SKM-1 (cell line): ENCODE results near the gene TMEM208.

Source experiments
- DNase-seq: peaks from one replicate; lab custom pipeline; 2025; ENCODE audit not compliant: unreplicated experiment; lab: John Stamatoyannopoulos, UW

The TMEM208 gene

DNA sequence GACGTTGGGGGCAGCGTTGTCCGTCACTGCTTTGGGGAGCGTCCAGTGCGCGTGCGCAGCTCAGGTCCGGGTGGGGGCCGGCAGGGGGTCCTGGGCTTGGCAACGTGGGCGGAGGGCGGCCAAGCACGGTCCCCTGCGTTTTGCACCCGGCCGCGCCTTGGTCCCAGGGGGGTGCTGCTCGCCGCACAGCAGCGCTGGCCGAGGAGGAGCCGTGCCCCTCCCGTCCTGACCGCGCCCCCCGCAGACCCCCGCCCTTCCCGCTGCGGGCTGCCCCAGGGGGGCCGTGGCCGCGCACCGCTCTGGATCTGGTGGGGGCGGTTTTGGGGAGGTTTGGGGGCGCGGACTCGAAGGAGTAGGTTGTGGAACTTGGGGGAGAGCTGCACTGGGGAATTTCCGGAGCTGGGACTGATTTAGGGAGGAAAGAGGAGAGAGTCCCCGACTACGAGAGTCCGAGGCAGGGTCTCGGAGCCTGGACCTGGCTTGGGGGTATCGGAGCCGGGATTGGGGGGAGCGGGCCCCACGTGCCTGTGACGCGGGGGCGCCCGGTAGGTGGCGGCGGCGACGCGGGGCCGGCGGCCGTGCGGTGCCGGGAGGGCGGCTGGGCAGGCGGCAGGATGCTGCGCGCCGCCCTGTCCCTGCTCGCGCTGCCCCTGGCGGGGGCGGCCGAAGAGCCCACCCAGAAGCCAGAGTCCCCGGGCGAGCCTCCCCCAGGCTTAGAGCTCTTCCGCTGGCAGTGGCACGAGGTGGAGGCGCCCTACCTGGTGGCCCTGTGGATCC is 21.7 kb downstream of the TMEM208 start, which contains the start of gene SLC9A5:
Gene SLC9A5, plus strand, starts transcription at position 579 of the 777 bp plus-strand sequence. Its CDS starts 36 bp downstream, at position 615.
- no peak for DNase-seq

DNA sequence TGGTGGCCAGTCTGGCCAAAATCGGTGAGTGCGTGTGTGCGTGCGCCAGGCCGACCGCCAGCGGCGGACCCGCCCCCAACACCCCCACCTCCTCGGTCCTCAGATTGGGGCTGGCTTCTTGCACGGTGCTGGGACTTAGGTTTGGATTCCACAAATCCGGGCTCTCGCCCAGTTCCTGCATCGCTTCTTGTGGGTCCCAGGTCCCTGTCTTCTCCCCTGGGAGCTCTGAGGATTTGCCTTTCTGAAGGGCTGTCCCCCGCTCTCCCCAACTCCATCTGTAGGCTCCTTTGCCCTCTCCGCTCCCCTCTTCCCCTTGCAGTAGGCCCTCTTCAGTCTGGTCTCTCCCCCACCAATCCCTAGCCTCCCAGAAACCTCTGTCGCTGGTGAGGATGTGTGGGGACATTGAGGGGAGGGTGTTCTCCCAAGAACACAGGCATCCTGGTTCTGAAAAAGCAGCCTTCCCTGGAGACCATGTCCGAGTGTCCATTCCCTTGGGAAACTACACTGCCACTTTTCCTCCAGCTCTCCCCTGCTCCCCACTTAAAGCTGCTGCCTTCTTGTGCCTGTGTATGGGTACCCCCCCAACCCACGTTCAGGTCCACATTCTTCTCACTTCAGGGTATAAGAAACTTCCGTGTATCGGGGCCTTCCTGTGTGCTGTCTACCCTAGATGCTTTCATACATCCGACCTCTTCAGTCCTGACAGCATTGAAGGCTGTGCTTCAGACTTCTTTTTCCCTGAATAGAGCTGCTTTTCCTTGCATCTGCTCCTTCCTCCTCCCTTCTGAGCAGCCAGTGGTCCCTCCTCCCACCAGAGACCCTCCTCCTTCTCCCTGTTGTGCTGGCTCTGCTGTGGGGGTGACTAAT is 22.5 kb downstream of the TMEM208 start:
- DNase-seq = no peak

DNA sequence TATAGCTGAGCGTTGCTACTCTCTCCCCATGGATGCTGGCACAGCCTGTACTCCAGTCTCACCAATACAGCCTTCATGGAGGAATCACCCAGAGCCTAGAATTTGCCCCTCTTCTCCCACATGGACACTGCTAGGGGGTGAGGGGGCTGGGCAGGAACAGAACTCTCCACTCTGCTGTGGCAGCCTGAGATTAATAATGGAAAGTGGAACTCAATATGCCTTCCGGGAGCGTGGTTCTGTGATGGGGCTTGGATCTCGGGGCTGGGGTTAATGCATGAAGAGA is 23.1 kb downstream of the TMEM208 start:
- no peak for DNase-seq

DNA sequence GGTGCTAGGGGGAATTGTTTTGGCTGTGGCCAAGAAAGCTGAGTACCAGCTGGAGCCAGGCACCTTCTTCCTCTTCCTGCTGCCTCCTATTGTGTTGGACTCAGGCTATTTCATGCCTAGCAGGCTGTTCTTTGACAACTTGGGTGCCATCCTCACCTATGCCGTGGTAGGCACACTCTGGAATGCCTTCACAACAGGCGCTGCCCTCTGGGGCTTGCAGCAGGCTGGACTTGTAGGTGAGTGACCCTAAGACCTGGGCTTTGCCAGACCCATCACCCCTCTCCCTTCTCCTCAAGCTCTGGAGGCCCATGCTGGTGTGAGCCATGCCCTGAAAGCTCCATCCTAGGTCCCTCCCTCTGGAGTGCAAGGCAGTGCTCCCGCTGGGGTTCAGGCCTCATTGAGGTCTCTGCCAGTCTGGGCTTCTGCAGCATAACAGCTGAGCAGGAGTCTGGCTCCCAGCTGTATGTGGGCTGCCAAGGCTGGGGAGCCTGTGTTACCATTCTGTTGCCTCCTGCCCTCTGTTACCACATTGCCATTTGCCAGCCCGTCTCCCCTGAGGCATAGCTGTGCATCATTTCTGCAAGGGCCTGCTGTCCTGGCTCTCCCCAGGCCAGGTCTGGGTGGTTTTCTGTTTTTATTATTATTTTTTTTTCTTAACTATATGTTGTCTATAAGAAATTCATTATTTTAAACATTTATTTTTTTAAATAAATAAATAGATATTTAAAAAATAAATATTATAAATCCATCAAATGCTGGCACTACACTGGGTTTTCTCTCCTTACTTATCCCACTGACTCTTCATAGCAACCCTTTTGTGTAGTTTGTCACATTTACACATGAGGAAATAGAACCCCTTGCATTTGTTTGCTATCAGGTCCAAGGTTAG is 25.9 kb downstream of the TMEM208 start:
- DNase-seq = no peak

DNA sequence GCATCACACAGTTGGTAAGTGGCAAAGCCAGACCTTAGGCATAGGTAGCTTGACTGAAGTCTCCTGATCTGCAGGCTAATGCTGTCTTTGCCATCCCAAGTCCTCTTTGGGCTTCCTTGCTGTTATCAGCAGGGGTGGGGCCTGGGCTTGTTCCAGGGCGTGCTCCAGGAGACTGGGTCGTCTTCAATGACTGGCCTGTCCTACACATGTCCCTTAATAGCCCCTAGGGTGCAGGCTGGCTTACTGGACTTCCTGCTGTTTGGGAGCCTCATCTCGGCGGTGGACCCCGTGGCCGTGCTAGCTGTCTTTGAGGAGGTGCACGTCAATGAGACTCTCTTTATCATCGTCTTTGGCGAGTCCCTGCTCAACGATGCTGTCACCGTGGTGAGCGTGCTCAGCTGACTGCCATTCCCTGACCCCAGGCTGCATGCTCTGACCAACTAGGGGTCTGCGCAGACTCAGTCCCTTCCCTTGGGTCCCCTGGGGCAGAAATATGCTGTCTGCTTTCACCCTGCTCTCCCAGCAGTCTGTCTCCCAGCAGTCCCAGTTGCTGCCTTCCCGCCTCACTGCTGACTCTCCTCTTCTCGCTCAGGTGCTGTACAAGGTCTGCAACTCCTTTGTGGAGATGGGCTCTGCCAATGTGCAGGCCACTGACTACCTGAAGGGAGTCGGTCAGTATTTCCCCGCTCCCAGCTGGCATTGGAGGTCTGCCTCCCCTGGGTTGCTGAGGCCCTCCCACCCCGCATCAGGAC is 28.0 kb downstream of the TMEM208 start:
- no peak for DNase-seq

DNA sequence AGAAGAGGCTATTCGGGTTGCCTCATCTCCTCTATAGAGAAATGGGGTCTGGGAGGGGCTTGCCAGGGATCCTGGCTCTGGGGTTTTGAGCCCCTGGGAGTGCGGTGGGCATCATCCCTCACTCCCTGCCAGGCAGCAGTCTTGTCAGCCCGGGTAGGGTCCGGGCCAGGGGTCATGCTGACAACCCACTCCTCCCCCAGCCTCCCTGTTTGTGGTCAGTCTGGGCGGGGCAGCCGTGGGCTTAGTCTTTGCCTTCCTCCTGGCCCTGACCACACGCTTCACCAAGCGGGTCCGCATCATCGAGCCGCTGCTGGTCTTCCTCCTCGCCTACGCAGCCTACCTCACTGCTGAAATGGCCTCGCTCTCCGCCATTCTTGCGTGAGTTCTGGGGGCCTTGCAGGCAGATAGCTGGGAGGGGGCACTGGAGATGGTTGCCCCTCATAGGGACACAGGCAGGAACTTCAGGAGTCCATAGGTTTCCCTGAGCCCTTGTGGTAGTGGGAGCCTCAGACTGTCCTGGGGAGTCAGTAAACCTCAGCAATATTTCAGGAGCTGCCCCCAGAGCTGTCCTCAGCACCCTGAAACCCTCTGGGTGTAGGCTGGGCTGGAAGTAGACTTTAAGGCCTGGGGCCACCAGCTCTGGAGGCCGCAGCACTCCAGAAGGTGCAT is 28.8 kb downstream of the TMEM208 start:
- no peak for DNase-seq

DNA sequence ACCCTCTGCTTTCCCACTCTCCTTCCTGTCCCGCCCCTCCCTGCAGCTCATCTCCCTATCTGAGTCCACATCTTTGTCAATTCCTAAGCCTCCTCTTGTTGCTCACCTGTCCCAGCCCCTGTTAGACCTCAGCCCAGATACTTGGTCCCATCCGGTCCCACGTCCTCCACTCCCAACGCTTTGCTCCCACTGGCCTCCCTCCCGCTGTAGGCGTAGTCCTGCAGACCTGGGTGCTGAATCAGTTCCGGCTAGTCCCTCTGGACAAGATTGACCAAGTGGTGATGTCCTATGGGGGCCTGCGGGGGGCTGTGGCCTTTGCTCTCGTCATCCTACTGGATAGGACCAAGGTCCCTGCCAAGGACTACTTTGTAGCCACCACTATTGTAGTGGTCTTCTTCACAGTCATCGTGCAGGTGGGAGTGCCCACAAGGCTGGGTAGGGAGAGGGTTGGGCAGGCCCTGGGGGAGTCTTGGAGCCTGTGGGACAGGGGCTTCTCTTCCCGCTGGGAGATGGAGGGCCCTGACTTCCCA is 29.8 kb downstream of the TMEM208 start:
- DNase-seq = no peak

DNA sequence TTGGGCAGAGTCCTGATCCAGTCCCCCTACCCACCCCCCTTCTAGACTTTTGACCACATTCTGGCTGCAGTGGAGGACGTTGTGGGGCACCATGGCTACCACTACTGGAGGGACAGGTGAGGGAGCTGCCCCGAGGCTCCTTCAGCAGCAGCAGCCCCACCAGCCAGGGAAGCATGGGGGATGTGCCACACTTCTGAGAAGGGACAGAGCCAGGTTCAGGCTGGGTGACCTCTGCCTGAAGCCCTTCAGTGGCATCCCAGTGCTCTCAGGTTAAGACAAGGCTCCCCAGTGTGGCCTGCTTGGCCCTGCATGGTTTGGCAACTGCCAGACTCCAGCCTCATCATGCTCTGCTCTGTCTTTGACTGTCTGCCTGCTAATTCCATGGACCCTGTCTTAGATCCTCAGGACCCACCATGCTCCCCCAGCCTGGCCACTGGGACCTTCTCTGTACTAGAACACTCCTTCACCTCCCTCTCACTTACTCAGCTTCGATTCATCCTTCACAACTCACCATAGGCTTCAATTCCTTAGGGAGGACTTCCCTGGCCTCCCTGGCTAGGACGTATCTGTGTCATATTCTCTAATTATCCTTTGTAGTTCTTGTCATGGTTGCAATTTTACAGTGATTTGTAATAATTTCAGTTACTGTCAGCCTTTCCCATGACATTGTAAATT is 30.7 kb downstream of the TMEM208 start:
- no peak for DNase-seq

DNA sequence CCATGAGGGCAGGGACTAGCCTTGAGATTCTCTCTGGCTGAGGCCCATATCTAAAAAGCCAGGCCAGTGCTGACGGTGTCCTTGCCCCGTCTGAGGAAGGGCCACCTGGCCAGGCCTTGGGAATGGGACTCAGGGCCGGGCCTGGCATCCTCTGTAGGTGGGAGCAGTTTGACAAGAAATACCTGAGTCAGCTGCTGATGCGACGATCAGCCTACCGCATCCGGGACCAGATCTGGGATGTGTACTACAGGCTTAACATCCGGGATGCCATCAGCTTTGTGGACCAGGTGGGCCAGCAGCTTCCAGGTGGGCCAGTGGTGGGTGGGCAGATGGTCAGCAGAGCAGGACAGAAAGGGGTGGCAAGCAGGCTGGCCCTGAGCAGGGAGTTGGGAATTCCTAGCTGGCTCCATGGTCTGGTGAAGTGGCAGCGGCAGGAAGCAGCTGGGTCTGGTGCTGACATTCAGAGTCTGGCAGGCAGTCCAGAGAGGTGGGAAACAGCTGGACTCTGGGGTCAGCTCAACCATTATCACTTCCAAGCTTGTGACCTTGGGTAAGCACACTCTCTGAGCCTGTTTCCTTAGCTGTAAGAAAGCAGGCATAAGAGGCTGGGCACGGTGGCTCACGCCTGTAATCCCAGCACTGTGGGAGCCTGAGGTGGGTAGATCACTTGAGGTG is 31.4 kb downstream of the TMEM208 start:
- DNase-seq = no peak

DNA sequence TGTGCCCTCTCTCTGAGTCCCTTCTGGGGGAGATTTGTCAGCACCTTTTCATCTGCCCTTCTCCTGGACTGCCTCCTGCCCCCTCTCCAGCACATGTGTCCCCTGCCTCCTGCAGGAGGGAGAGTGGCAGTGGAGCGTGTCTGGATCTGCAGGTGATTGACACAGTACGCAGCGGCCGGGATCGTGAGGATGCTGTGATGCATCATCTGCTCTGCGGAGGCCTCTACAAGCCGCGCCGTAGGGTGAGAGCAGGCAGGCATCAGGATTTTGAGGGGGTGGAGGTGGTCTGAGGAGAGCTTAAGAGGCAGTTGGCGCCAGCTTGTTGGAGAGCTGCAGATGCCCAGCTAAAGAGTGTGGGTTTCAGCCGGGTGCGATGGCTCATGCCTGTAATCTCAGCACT is 32.8 kb downstream of the TMEM208 start:
- no peak for DNase-seq

DNA sequence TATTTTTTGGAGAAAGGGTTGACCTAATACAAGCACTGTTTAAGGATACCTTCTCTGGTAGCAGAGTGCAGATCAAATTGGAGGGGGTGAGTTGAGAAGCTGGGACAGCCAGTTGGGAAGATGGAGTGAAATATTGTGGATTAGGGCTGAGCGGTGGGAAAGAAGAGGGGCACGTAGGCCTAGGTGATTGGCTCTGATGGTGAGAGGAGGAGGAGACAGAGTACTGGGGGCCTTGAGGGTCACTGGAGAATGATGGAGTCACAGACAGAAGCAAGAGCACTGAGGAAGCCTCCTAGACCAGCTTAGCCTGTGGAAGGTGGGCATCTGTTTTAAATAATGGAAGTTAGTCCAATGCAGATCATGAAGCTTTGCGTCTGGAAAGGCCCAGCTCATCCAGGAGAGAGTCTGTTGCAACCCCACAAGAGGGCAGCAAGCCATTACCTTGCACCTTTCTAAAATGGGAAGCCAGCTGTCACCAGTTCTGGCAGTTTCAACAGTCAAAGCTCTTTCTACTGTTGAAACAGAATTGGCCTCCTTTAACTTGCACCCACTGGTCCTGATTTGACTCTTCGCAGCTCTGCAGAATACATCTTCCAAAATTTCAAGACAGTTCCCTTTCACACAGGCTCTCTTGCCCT is 33.6 kb downstream of the TMEM208 start:
- peak; percentile 53 for DNase-seq

DNA sequence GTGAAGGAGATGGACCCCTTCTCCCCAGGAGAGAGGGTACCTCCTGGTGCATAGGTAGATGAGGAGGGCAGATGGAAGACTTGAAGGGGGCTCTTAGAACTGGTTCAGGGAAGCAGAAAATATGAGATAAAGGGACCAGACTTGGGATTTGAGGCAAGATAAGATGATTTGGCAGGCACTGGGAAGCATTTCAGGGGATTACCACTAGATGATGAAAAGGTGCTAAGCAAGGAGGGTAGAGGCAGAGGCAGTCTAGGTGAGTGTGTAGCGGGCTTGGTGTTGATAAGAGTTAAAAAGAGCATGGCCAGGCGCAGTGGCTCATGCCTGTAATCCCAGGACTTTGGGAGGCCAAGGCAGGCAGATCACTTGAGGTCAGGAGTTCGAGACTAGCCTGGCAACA is 36.3 kb downstream of the TMEM208 start:
- DNase-seq = no peak

DNA sequence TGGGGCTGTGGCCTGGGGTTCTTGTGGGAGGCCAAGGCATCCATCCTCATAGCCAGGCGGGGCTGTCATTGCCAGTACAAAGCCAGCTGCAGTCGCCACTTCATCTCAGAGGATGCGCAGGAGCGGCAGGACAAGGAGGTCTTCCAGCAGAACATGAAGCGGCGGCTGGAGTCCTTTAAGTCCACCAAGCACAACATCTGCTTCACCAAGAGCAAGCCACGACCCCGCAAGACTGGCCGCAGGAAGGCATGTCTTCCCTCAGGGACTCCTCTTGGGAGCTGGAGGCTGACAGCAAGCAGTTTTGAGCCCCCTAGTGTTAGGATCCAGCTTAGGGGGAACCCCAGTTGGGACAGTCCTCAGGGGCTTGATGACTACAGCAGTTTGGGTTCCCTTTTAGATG is 37.3 kb downstream of the TMEM208 start:
- no peak for DNase-seq

DNA sequence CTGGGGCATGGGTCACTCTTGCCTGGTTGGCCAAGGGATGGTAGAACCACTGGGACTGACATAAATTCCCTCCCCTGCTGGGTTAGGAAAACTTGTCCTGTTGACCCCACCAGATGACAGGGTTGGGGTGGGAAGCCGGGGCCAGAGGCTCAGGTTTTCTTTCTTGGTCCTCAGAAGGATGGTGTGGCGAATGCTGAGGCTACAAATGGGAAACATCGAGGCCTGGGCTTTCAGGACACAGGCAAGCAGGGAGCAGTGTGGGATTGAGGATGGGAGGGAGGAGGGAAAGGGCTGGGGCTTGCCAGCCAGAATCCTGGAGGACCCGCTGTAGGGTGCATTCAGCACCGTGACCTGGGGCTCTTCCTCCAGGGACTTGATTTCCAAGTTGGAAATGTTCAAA is 37.9 kb downstream of the TMEM208 start:
- DNase-seq = no peak

DNA sequence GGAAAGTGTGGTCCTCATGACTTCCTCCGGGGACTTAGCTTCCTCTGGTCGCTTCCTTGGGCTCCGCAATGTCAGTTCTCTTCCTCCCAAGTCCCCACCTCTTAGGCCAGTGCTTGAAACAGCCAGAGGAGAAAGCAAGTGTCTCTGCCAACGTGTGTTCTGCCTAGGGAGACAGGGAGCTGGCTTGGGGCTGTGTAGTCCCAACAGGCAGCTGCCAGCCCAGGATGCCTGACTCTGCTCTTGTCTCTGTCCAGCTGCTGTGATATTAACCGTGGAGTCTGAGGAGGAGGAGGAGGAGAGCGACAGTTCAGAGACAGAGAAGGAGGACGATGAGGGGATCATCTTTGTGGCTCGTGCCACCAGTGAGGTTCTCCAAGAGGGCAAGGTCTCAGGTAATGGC is 38.9 kb downstream of the TMEM208 start:
- DNase-seq = no peak

DNA sequence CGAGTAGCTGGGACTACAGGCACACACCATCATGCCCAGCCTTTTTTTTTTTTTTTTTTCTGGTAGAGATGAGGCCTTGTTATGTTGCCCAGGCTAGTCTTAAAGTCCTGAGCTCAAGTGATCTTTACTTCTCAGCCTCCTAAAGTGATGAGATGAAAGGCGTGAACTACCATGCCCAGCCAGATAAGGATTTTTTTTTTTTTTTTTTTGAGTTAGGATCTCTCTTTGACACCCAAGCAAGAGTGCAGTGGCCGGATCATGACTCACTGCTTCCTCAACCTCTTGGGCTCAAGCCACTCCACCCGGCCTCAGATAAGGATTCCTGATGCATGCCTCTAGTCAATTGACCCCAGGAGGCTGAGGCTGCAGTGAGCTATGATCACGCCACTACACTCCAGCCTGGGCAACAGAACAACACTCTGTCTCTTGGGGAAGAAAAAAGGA is 41.2 kb downstream of the TMEM208 start:
- no peak for DNase-seq

DNA sequence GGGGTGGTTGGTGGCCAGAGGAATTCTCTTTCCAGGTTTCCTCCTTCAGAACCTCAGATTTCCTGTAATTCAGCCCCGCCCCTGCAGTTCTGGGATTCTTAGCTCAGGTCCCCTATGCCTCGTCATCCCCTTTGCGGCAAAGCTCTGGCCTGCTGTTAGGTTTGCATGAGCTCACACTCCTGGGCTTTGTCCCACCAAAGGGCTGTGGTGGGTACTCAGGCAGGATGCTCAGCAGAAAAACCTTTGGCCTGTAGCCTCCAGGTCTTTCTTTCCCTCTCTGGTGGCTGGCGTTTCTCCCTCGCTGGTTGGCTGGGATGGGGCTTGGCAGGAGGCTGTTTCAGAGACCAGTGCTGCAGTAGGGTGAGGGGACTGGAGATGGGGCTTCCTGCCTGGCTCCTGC is 42.8 kb downstream of the TMEM208 start:
- DNase-seq = no peak

DNA sequence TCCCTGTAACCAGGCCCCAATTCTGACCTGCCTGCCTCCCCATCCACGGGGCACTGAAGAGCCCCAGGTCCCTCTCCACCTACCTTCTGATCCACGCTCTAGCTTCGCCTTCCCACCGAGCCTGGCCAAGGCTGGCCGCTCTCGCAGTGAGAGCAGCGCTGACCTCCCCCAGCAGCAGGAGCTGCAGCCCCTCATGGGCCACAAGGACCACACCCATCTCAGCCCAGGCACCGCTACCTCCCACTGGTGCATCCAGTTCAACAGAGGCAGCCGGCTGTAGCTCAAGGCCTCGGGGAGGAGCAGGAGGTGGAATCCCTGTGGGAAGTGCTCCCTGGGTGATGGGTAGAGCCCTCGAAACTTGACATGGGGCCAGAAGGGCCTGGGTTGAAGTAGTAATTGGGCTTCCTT is 44.0 kb downstream of the TMEM208 start:
- no peak for DNase-seq
